Measurements from ENCODE around the gene TMEM117.

TMEM117 gene

DNA sequence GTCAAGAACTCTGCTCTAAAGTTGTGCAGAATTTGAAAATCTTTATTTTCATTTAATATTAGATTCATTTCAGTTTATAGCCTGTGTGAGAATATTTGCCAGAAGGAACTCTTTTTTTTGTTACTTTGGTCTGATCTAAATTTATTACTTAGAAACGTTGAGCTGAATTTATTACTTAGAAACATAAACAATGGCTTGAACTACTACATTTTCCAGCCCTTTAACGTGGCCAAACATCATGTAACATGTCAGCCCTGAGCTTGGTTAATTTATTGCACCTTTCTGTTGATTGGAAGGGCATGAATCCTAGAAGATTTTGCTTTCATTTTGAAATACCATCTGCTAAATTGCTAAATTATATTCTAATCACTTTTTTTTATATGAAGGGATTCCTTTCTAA, 241.4 kb downstream of the TMEM117 start:
- Histone ChIP-seq H3K27ac (ENCODE audit: low read length) (no peak overlapping the region), H3K4me2 (ENCODE audit: low read length) (no peak overlapping the region), H3K27me3 (ENCODE audit: low read depth, low read length) (no peaks in the 10 kb centered on the region), H3K4me3 (ENCODE audit: low read length) (no peak overlapping the region), H3K36me3 (replicated peaks; ENCODE audit: low read depth, low read length) (no peaks in the 10 kb centered on the region), H3K4me1 (ENCODE audit: low read length) (no peaks in the 10 kb centered on the region), H3K9me3 (ENCODE audit: insufficient read depth, low read length) (no peaks in the 10 kb centered on the region), H4K20me1 (ENCODE audit: insufficient read depth, low read length) (no peaks in the 10 kb centered on the region), H2AFZ (ENCODE audit: low read depth, low read length) (no peak overlapping the region), H3K79me2 (ENCODE audit: low read length) (no peaks in the 10 kb centered on the region), H3K9ac (ENCODE audit: low read length) (no peak overlapping the region)
- TF ChIP-seq EZH2phosphoT487 (IDR thresholded peaks at IDR 0.05; ENCODE audit: low read depth) = no peak
- TF ChIP-seq, protein P1, sequence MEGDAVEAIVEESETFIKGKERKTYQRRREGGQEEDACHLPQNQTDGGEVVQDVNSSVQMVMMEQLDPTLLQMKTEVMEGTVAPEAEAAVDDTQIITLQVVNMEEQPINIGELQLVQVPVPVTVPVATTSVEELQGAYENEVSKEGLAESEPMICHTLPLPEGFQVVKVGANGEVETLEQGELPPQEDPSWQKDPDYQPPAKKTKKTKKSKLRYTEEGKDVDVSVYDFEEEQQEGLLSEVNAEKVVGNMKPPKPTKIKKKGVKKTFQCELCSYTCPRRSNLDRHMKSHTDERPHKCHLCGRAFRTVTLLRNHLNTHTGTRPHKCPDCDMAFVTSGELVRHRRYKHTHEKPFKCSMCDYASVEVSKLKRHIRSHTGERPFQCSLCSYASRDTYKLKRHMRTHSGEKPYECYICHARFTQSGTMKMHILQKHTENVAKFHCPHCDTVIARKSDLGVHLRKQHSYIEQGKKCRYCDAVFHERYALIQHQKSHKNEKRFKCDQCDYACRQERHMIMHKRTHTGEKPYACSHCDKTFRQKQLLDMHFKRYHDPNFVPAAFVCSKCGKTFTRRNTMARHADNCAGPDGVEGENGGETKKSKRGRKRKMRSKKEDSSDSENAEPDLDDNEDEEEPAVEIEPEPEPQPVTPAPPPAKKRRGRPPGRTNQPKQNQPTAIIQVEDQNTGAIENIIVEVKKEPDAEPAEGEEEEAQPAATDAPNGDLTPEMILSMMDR (IDR thresholded peaks at IDR 0.05; ENCODE audit: low read depth, low read length) = no peak

DNA sequence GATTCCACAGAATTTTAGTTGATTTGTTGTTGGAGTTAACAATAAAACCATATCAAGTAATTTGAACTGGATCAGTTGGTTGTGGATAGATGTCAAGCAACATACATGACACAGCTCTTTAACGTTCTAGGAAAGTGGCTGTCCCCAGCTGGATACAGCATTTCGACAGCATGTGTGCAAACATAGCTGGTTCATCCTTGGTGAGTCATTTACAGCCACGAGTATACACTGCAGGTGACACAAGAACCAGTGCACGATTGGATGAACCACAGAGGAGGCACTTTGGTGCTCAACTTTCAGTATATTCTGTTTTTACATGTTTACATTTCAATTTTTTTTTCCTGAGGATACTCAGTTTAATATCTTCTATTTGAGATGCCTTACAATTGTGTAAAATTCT, 242.4 kb downstream of the TMEM117 start:
- Histone ChIP-seq H3K4me3 (ENCODE audit: low read length) (no peak overlapping the region), H3K27me3 (ENCODE audit: low read depth, low read length) (no peaks in the 10 kb centered on the region), H3K9me3 (ENCODE audit: insufficient read depth, low read length) (no peaks in the 10 kb centered on the region), H3K4me1 (ENCODE audit: low read length) (no peaks in the 10 kb centered on the region), H3K36me3 (replicated peaks; ENCODE audit: low read depth, low read length) (no peaks in the 10 kb centered on the region), H3K4me2 (ENCODE audit: low read length) (no peak overlapping the region), H3K79me2 (ENCODE audit: low read length) (no peaks in the 10 kb centered on the region), H3K9ac (ENCODE audit: low read length) (no peak overlapping the region), H4K20me1 (ENCODE audit: insufficient read depth, low read length) (no peaks in the 10 kb centered on the region), H2AFZ (ENCODE audit: low read depth, low read length) (no peak overlapping the region), H3K27ac (ENCODE audit: low read length) (no peak overlapping the region)
- TF ChIP-seq, protein P1 (IDR thresholded peaks at IDR 0.05; ENCODE audit: low read depth, low read length) = no peak
- no peak for TF ChIP-seq EZH2phosphoT487 (IDR thresholded peaks at IDR 0.05; ENCODE audit: low read depth)

DNA sequence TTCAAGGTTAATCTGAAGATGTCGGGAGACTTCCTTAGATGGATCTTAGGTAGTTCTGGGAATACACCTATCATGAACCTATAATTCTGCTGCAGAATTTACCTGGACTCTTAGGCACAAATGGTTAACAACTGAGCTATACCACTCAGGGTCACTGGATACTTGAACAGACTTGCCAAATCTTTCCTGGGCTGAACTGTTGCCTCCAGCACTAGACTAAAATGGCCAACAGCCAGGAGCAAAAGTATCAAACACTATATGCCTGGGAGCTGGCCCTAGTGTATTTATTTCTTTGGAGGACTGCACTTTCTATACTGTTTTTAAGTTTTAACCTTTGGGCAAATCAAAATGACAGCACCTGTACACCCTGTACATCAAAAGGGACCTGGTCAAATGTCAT, 252.8 kb downstream of the TMEM117 start:
- no peaks in the 10 kb centered on the region for H3K27me3 ChIP-seq (ENCODE audit: low read depth, low read length)
- H3K36me3 ChIP-seq (replicated peaks; ENCODE audit: low read depth, low read length) = no peaks in the 10 kb centered on the region
- no peak overlapping the region for H2AFZ ChIP-seq (ENCODE audit: low read depth, low read length)
- H3K4me2 ChIP-seq (ENCODE audit: low read length) = no peak overlapping the region
- H3K27ac ChIP-seq (ENCODE audit: low read length) = no peak overlapping the region
- H3K4me3 ChIP-seq (ENCODE audit: low read length) = no peak overlapping the region
- no peaks in the 10 kb centered on the region for H4K20me1 ChIP-seq (ENCODE audit: insufficient read depth, low read length)
- no peaks in the 10 kb centered on the region for H3K4me1 ChIP-seq (ENCODE audit: low read length)
- no peaks in the 10 kb centered on the region for H3K9me3 ChIP-seq (ENCODE audit: insufficient read depth, low read length)
- no peak for TF ChIP-seq EZH2phosphoT487 (IDR thresholded peaks at IDR 0.05; ENCODE audit: low read depth)
- H3K79me2 ChIP-seq (ENCODE audit: low read length) = no peaks in the 10 kb centered on the region
- H3K9ac ChIP-seq (ENCODE audit: low read length) = no peak overlapping the region

DNA sequence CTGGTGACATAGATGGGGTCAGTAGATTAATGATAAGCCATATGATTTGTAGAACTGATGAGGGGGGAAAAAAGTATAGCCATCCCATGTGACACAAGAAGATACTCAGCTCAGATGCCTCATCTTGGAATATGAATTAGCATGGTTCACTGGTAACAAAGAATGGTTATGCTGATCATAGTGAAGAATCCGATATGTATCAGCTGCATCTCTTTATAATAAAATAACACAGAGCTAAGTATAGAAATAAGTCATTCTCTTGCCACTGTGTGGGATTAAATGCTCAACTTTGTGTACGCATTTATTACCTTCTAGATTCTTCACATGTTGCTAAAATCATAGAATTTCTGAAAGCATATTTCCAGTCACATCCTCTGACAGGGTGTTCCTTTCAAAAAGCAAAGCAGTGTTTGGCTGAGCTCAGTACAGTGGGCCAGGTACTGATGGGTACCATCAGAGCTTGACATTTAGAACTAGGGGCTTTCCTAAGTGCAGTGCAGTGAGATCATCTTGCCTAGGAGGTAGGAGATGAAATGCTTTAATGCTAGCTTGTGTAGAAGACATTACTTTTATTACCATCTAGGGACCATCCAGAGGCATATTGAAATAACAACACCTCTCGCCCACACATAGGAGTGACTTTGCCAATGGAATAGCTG, 256.2 kb downstream of the TMEM117 start:
- no peaks in the 10 kb centered on the region for H3K9me3 ChIP-seq (ENCODE audit: insufficient read depth, low read length)
- H3K4me3 ChIP-seq (ENCODE audit: low read length) = no peak overlapping the region
- no peaks in the 10 kb centered on the region for H4K20me1 ChIP-seq (ENCODE audit: insufficient read depth, low read length)
- no peak overlapping the region for H2AFZ ChIP-seq (ENCODE audit: low read depth, low read length)
- no peaks in the 10 kb centered on the region for H3K27me3 ChIP-seq (ENCODE audit: low read depth, low read length)
- no peak for TF ChIP-seq EZH2phosphoT487 (IDR thresholded peaks at IDR 0.05; ENCODE audit: low read depth)
- TF ChIP-seq, protein P1 (IDR thresholded peaks at IDR 0.05; ENCODE audit: low read depth, low read length) = no peak
- H3K79me2 ChIP-seq (ENCODE audit: low read length) = no peaks in the 10 kb centered on the region
- H3K27ac ChIP-seq (ENCODE audit: low read length) = no peak overlapping the region
- H3K4me1 ChIP-seq (ENCODE audit: low read length) = no peaks in the 10 kb centered on the region
- H3K9ac ChIP-seq (ENCODE audit: low read length) = no peak overlapping the region
- no peaks in the 10 kb centered on the region for H3K36me3 ChIP-seq (replicated peaks; ENCODE audit: low read depth, low read length)
- H3K4me2 ChIP-seq (ENCODE audit: low read length) = no peak overlapping the region
